GM21526 (cell line): ENCODE data around the gene MIOX.

Experiments
- ATAC-seq: cut with Tn5 transposase; IDR thresholded peaks from one replicate; pipeline ENCODE4 v1.9.1; 2021; ENCODE audit warnings: moderate library complexity; ENCODE audit not compliant: unreplicated experiment, low FRiP score

Gene MIOX

DNA sequence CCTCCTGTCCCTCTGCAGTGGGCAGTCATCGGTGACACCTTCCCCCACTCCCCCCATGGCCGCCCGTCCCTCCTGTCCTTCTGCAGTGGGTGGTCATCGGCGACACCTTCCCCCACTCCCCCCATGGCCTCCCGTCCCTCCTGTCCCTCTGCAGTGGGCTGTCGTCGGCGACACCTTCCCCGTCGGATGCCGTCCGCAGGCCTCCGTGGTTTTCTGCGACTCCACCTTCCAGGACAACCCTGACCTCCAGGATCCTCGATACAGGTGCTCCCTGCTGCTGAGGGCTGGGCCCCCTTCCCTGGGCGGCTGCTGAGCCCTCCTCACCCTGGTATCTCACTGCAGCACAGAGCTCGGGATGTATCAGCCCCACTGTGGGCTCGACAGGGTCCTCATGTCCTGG, 2.2 kb downstream of the MIOX start:
- no peak for ATAC-seq

DNA sequence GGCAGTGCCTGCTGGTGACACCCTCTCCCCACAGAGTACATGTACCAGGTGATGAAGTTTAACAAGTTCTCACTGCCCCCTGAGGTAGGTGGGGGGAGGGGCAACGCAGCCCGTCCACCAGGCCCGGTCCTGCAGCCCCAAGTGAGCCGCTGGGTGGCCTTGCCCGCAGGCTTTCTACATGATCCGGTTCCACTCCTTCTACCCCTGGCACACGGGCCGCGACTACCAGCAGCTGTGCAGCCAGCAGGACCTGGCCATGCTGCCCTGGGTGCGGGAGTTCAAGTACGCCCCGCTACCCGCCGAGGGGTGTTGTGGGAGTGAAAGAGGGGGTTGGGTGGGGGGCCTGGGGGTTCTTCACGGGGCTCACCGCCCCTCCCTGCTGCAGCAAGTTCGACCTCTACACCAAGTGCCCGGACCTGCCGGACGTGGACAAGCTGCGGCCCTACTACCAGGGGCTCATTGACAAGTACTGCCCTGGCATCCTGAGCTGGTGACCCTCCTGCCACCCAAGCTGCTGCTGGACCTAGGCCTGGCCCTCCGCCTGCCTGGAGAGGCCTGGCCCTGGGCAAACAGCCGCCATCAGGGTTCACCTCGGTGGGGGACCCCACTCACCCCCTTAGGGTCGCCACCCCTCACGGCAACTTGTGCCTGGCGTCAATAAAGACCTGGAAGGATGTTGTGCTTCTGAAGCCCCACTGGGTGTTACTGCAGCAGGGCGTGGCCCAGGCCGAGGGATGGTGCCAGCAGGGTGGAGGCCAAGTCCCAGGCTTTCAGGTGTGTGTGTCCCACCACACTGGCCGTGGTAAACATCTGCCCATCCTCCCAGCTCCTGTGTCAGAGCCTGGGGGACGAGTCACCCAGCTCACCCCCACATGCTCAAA, 2.9 kb downstream of the MIOX start:
- no peak for ATAC-seq

DNA sequence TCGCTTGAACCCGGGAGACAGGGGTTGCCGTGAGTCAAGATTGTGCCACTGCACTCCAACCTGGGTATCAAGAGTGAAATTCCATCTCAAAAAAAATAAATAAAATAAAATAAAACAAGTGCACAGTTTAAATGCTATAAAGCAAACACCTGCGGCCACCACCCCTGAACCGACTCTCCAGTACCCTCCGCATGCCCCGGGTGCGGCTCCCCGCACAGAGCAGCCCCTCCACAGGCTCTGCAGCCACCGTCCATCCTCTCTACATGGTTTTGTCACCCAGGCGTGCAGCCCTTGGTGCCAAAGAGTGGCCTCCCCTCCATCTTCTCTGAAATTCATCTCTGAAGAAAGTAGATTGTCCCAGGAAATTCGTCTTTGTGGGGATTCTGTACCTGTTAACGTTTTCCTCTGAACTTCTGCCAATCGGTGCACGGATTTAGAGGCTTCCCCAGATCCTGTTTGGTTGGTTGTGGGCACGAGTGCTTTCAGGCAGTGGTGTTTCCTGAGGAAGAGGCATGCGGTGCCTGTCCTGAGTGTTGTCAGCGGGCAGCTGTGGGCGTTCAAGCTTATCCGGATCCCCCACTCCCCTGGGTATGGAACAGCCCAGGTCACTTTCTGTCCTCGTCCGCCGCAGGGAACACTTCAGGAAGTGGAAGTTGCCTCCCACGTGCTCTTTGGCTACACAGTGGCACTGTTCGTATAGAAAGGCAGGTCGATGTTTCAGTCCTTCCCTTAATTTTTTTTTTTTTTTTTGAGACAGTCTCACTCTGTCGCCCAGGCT, 4.1 kb downstream of the MIOX start:
- no peak for ATAC-seq

DNA sequence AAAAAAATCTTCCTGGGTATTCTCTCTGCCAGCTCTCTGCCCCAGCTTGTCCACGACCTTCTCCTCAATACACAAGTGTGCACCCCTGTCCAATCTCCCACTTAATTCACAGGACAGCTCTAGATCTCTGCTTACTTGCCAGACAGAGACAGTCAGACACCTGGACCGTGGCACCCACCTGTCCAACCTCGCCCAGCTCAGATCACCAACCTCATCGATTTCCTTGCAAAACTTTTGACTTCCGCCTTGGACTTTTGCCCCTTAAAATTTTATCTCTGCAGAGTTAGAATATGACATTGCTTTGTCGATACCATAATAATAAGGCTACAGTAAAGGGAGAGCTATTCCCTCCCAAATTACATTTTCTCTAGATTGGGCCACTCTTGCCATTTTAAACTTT, 10.4 kb downstream of the MIOX start:
- no peak for ATAC-seq

DNA sequence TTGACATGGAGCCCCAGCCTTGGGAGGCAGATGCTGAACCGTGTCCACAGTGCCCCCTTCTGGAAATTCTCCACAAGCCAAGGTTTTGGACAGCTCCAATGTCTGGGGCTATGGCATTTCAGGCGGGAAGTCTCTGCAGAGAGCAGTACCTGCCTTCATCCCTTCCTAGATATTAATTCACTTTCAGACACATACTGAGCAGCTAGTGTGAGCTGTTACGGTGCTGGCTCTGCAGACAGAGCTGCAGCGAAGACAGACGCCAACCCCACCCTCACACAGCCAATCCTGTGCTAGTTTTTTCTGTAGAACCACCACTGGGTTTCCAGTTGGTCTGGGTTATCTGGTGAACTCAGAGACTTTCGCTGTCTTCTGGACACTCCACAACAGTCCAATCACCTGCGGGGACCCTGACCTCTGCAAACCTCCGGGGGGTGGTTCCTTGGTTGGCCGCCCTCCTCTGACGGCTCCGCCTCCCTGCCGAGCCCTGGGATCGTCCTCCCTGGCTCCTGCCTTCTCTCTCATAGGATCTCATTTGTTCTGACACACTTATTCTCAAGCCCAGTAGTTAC, 11.7 kb downstream of the MIOX start:
- ATAC-seq: no peak

DNA sequence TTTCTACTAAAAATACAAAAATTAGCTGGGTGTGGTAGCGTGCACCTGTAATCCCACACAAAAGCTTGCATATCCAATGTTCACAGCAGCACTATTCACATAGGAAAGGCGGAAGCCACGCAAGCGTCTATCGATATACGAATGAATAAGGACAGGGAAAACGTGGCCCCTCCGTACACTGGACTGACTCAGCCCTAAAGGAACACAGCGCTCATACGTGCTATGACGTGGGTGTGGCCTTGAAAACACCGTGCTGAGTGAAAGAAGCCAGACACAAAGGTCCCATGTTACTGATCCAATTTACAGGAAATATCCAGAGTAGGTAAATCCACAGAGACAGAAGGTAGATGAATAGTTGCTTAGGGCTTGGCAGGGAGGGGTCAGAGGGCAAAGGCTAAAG, 13.8 kb downstream of the MIOX start:
- no peak for ATAC-seq

DNA sequence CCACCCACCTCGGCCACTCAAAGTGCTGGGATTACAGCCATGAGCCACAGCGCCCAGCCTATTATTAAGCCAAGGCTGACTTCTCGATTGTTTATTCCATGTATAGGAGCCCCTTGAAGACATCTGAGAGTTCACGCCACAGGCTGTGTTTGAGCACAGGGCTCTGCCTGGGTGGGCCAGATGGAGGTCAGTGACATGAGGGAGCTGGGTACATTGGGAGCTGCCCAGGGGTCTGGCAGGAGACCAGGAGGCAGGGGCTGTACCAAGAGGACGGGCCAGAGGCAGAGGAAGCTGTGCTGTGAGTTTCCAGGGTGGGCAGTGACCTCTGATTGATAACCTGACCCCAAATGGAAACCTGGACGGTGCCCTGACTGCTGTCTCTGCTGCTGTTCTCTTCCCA, 15.4 kb downstream of the MIOX start:
- no peak for ATAC-seq

DNA sequence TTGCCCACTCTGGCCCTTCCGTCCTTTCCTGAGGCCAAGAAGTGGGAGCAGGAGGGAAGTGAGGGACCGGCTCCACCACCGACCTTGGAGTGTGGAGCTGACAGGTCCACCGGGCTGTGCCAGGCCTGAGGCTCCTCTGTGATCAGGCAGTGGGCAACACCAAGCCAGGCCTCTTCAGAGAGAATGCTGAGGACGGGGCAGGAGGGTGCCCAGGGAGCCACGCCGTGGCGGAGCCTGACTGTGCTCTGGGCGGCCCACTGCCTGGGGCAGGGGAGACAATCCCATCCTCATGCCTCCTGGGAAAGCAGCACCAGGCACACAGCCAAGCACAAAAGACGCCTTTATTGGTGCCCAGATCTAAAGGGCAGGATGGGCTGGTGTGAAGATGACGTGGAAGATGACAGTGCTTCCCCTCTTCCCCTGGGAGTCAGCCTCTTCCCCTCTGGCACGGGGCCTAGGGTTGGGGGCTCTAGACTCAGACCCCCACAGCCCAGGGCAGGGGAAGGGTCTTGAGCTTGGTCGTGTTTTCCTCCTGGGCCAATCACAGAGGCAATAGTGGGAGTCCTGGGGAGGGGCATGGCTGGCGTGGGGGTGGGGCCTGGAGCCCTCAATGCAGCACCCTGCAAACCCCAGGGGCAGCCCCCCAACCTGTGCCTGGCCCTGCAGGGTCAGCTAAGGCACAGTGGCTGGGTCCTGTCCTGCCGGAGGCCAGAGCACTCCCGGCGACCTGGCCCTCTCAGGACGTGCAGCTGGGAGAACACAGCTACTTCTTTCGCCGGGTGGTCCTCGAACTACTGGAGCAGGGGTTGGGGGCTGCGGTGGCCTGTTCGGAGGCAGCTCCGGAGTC, 16.2 kb downstream of the MIOX start:
- no peak for ATAC-seq

DNA sequence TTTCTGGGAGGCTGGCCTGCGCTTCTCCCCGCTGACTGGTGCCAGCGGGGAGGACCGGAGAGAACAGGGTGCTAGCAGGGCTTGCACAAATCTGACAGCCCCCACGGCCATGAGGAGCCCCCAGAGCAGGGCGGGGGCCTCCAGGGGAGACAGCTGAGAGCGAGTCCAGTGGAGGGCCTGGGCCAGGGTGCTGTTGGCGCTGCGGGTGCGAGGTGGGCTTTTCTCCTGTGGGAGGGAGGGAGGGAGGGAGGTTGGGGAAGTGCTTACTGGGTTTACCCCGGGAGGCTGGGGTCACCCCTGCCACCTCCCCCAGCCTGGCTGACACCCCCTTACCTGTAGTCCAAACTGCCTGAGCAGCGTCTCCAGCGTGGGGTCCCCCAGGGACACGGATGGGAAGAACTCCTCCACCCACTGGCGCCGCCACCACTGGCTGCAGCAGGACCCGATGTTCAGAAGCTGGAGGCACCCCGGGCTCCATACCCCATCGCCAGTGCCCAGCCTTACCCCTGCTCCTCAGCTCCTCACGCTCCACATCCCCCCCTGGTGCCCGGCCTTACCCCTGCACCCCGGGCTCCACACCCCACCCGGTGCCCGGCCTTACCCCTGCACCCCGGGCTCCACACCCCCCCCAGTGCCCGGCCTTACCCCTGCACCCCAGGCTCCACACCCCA, 17.0 kb downstream of the MIOX start:
- ATAC-seq: no peak

DNA sequence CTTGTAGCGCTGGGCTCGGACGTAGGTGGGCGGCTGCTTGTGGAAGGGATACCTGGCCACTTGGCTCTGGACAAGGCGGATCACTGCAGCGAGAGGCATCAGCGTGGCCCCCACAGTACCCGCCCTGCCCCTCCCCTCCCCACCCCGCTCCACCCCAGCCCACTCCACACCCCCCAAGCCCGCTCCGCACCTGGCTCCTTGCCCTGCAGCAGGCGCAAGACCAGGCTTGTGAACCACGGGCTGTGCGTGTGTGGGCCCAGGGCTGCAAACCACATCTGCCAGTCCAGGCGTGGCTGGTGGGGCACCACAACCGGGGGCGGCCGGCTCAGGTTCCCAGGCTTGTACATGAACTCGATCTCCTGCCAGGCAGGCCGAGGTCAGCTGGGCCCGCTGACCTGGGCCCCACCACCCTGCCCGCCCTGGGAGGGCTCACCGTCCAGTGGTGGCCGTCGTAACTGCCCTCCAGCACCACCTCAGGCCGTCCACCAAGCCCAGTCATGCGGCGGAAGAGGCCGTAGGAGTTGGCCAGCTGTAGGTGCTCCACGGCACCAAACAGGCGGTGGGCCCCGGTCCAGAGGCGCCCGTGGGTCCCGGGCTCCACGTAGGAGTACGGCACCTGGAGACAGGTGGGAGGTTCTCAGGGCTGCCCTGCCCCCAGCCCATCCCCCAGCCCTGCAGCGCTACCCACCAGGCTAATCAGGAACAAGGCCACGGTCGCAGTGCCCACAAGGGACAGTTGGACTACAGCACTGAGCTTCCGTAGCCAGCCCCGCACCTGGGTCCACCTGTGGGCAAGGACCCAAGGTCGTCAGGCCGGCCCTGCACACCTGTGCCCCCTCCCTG, 17.9 kb downstream of the MIOX start:
- no peak for ATAC-seq

DNA sequence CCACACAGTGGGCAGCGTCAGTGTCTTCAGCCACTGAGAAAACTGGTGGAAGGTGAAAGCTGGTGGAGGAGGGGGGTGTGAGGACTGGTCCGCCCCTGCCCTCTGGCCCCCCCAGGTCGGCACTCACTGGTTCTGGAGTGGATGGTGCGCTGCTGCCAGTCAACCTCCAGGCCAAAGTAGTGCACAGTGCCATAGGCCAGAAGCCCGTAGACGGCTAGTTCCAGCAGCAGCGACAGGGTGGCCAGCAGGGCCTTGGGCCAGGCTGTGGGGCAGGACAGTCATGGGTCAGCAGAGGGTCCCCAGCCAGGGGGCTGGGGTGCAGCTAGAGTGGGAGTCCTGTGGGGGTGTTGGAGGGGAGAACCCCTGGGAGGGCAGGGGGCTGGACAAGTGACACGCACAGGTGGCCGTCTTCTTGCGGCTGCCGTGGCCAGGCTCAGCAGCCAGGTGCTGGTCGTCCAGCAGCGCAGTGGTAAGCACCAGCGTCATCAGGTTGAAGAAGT, 18.7 kb downstream of the MIOX start:
- no peak for ATAC-seq

DNA sequence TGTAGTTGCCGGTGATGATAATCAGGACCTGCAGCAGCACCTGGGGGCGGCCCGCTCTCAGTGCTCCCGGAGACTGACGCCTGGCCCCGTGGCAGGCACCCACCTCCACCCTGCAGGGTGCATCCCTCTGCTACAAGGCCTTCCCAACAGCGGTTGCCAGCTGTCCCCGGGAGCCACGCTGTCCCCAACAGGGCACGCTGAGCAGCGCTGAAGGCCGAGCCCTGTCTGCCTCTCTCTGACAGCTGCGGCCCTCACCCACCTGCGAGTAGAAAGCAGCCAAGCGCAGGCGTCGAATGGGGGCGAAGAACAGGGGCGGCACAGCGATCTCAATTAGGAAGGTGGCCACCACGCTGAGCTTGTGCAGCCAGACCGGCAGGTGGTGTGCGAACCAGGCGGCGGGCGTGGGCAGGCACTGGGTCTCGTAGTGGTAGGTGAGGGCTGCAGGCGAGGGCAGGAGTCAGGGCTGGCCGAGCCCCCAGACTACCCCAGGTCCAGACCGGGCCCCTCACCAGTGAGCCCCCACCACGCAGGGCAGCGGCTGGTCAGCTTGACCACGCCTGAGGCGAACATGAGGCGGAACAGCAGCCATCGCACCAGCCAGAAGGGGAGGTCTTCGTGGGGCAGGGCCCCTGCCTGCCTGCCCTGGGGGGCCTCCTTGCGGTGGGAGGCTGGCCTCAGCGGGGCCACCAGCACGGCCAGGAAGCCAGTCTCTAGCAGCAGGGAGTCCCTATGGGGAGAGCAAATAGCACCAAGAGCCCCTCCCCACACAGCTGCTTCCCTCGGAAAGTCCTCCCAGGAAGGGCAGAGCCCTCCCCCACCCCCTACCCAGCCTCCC, 19.3 kb downstream of the MIOX start:
- no peak for ATAC-seq

DNA sequence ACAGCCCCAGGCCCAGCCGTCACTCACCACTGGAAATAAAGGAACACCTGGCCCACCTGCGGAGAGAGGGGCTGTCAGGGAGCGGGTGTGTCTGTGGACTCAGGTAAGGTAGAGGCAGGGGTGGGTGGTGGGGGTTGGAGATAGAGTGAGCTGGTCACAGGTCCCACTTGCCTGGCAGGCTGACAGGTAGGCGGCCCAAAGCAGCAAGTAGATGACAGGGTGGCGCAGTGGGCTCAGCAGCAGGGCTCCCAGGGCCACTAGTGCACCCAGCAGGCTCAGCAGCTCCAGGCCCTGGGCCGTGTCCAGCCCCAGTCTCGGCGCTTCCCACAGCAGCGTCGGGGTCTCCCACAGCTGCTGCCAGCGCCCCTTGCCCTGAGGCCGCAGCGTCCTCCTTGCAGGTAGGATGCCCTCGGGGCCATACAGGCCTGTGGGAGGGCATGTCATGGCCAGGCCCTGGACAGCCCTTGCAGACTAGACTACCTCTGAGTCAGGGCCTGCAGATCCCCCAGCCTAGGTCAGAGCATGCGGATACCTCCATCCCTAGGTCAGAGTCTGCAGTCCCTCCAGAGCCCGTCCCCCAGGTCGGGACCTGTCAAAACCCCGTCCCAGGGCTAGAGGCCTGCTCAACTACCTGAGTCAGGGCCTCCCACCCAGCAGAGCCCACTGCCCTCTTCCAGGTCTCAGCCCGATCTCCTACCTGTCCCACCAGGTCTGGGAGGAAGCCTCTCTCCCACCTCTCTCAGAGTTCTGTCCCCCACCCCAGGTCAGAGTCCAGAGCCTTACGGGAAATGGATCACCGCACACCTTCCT, 20.2 kb downstream of the MIOX start:
- ATAC-seq: peak; percentile 4

DNA sequence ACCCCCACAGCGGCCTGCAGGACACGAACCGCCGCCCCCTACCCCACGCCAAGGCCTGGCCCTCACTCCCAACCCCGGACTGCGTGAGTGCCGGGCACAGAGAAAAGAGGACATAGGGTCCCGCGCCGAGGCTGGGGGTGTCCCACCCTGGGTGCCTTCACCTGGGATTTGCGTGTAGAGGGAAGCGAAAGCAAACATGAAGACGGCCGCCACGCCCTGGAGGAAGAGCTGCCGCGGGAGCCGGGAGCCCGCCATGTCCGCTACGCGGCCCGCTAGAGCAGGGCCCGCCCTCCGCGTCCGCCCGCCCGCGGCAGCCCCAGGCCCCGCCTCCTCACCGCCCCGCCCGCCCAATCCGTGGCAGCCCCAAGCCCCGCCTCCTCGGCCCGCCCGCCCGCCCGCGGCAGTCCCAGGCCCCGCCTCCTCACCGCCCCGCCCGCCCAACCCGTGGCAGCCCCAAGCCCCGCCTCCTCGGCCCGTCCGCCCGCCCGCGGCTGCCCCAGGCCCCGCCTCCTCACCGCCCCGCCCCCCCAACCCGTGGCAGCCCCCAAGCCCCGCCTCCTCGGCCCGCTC, 20.8 kb downstream of the MIOX start, which contains the start of gene LMF2:
TSS of gene LMF2 (minus strand) at position 282 of the 570 bp plus-strand sequence. CDS start at position 255, 27 bp downstream.
- ATAC-seq: peak; percentile 49

DNA sequence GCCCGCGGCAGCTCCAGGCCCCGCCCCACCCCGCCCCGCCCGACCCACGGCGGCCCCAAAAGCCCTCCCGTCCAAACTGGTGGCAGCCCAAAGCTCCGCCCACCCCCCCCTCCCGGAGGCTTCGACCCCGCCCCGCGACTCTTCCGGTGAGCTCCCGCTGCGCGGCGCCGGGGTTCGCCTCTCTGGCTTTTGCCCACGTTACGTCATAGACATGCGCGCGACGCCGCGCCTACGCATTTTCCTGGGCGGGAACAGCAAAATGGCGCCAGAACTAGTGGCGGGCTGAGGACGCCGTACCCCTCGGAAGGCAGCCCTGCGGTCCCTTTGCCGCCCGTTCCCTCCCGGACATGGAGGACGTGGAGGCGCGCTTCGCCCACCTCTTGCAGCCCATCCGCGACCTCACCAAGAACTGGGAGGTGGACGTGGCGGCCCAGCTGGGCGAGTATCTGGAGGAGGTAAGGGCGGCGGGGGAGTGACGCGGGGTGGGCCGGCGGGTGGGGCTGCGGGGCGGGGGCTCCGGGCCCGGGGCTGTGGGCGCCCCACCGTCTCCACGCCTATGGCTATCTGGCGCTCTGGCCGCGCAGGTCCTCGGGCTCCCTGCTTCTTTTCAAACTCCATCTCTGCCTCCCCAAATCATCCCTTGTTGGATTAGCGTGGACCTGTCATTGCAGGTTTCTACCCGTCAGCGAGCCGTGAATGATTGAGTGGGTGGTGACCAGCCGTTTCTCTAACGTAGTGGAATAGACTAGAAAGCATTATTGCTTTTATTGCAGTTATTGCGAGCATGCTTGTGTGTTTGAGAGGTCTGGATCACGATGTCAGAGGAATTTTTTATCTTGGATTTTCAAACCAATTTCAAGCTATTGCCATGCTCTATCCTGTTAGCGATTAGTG, 21.6 kb downstream of the MIOX start, which contains the start of gene NCAPH2:
TSS of gene NCAPH2 (plus strand) at position 234 of the 894 bp plus-strand sequence. CDS start at position 348, 114 bp downstream.
- peak; percentile 52 for ATAC-seq

DNA sequence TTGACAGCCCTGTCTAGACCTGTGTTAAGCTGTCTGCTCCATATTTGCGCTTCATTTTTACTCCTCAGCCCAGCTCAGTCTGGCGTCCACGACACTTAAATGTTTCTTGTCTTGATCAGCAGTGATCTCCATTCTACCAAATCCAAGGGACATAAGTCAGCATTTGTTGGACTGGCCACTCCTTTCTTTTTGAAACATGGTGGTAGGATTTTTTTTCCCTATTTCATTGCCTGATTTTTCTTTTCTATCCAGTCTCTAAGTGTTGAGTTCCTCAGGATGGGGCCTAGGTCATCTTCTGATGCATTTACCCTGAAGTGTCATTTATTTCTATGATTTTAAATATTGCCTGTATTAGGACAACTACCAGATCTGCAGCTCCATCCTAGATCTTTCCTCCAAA, 22.2 kb downstream of the MIOX start:
- ATAC-seq: no peak
